K562 (cell line): Measurements from ENCODE around the gene AREL1. TPM values are rescaled to one million over a fixed set of nuclear protein-coding genes. Genes with fewer than 3 reads are reported as not detected.

ENCODE experiments used
- DACH1 ChIP-seq: fragments of 450-650 bp; IDR thresholded peaks from 2 replicates; pipeline ENCODE4 v1.6.1; 2018; ENCODE audit not compliant: partially characterized antibody
- ETS2 ChIP-seq: IDR thresholded peaks from 2 replicates; pipeline ENCODE4 v1.6.1; 2016; ENCODE audit warnings: borderline replicate concordance, missing genetic modification characterization, mild to moderate bottlenecking, moderate library complexity, missing compliant biosample characterization; ENCODE audit not compliant: poor library complexity, severe bottlenecking
- MED1 ChIP-seq: sonication (generic); formaldehyde crosslinking; IDR thresholded peaks from 2 replicates; pipeline ENCODE4 v1.8.1; 2023; ENCODE audit warnings: missing genetic modification reagents, borderline replicate concordance
- MTA1 ChIP-seq: fragments of 450-650 bp; IDR thresholded peaks from 2 replicates; pipeline ENCODE4 v1.6.1; 2017; ENCODE audit warnings: borderline replicate concordance
- PCBP2 ChIP-seq: fragments of 200-400 bp; formaldehyde crosslinking; IDR thresholded peaks from 2 replicates; pipeline ENCODE4 v1.6.1; 2018; ENCODE audit warnings: low read length, low read depth, mild to moderate bottlenecking, moderate library complexity; ENCODE audit not compliant: poor library complexity, severe bottlenecking
- PHB ChIP-seq: fragments of 250-450 bp; sonication (Bioruptor Pico); IDR thresholded peaks from 2 replicates; pipeline ENCODE4 v1.5.0; 2021
- PHF21A ChIP-seq: fragments of 450-650 bp; IDR thresholded peaks from 2 replicates; pipeline ENCODE4 v1.6.1; 2017; ENCODE audit warnings: low read depth, borderline replicate concordance
- PTRF ChIP-seq: fragments of 450-650 bp; IDR thresholded peaks from 2 replicates; pipeline ENCODE4 v1.6.1; 2016; ENCODE audit warnings: mild to moderate bottlenecking, missing genetic modification characterization, missing compliant biosample characterization
- ZNF347 ChIP-seq: fragments of 450-650 bp; formaldehyde crosslinking; IDR thresholded peaks from 2 replicates; pipeline ENCODE4 v1.4.0; 2020; ENCODE audit warnings: low read depth, mild to moderate bottlenecking, moderate library complexity
- polyA plus RNA-seq, 8 experiments: library from polyadenylated mRNA; depleted of rRNA in 4 of 8; stranded (reverse) in 5 of 8; unstranded in 3 of 8; fragments of >200 nt; fragmentation: Nextera tagmentation in 2 of 8; fragmentation: Illumina TruSeq in 1 of 8; extraction: Ambion mirVana in 2 of 8; extraction: Trizol in 1 of 8; gene quantifications; 2 replicates each; pipeline versions ENCODE4 v1.2.1 to v1.2.3, GENCODE V29; 2011 to 2014; ENCODE audit warnings: inconsistent platforms in 1 of 8, missing spikeins in 1 of 8
- total RNA-seq, 7 experiments: library from RNA; depleted of rRNA in 6 of 7; stranded (reverse); fragments of >200 nt in 6 of 7; fragmentation: Illumina TruSeq in 2 of 7; extraction: Trizol in 2 of 7; gene quantifications; 2 replicates each; pipeline versions ENCODE4 v1.2.1 to v1.2.3, GENCODE V29; 2011 to 2021; ENCODE audit warnings: low replicate concordance in 1 of 7
- TF ChIP-seq, protein P1 (sequence below): fragments of 250-450 bp; sonication (Bioruptor Pico); IDR thresholded peaks from 2 replicates; pipeline ENCODE4 v1.4.0; 2020
- TF ChIP-seq, protein P2 (sequence below): IDR thresholded peaks from 3 replicates; pipeline ENCODE4 v1.6.1; 2011; ENCODE audit warnings: borderline replicate concordance, mild to moderate bottlenecking; ENCODE audit not compliant: insufficient read length, insufficient read depth
- TF ChIP-seq, protein P3 (sequence below): fragments of 250-450 bp; sonication (Bioruptor Pico); IDR thresholded peaks from 2 replicates; pipeline ENCODE4 v1.8.0; 2021; ENCODE audit warnings: borderline replicate concordance, mild to moderate bottlenecking, moderate library complexity; ENCODE audit not compliant: poor library complexity, severe bottlenecking

The AREL1 gene
- total and polyA plus RNA-seq, 9 of the 15 experiments (the other 6 are each of a cell fraction or from before 2014, with no cell fraction given) = 6.0 to 24.8 (median 16.6) TPM

GRCh38 chr14:74615735-74616134 lies 97.1 kb downstream of the AREL1 start (continued):
- TF ChIP-seq, protein P1, sequence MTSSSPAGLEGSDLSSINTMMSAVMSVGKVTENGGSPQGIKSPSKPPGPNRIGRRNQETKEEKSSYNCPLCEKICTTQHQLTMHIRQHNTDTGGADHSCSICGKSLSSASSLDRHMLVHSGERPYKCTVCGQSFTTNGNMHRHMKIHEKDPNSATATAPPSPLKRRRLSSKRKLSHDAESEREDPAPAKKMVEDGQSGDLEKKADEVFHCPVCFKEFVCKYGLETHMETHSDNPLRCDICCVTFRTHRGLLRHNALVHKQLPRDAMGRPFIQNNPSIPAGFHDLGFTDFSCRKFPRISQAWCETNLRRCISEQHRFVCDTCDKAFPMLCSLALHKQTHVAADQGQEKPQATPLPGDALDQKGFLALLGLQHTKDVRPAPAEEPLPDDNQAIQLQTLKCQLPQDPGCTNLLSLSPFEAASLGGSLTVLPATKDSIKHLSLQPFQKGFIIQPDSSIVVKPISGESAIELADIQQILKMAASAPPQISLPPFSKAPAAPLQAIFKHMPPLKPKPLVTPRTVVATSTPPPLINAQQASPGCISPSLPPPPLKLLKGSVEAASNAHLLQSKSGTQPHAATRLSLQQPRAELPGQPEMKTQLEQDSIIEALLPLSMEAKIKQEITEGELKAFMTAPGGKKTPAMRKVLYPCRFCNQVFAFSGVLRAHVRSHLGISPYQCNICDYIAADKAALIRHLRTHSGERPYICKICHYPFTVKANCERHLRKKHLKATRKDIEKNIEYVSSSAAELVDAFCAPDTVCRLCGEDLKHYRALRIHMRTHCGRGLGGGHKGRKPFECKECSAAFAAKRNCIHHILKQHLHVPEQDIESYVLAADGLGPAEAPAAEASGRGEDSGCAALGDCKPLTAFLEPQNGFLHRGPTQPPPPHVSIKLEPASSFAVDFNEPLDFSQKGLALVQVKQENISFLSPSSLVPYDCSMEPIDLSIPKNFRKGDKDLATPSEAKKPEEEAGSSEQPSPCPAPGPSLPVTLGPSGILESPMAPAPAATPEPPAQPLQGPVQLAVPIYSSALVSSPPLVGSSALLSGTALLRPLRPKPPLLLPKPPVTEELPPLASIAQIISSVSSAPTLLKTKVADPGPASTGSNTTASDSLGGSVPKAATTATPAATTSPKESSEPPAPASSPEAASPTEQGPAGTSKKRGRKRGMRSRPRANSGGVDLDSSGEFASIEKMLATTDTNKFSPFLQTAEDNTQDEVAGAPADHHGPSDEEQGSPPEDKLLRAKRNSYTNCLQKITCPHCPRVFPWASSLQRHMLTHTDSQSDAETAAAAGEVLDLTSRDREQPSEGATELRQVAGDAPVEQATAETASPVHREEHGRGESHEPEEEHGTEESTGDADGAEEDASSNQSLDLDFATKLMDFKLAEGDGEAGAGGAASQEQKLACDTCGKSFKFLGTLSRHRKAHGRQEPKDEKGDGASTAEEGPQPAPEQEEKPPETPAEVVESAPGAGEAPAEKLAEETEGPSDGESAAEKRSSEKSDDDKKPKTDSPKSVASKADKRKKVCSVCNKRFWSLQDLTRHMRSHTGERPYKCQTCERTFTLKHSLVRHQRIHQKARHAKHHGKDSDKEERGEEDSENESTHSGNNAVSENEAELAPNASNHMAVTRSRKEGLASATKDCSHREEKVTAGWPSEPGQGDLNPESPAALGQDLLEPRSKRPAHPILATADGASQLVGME (CRISPR knock-in tag) = no peak
- no peak for TF ChIP-seq ZNF347 (CRISPR knock-in tag)
- TF ChIP-seq PCBP2 = no peak
- TF ChIP-seq, protein P2, sequence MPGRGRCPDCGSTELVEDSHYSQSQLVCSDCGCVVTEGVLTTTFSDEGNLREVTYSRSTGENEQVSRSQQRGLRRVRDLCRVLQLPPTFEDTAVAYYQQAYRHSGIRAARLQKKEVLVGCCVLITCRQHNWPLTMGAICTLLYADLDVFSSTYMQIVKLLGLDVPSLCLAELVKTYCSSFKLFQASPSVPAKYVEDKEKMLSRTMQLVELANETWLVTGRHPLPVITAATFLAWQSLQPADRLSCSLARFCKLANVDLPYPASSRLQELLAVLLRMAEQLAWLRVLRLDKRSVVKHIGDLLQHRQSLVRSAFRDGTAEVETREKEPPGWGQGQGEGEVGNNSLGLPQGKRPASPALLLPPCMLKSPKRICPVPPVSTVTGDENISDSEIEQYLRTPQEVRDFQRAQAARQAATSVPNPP = no peak
- no peak for TF ChIP-seq PHB
- TF ChIP-seq, protein P3, sequence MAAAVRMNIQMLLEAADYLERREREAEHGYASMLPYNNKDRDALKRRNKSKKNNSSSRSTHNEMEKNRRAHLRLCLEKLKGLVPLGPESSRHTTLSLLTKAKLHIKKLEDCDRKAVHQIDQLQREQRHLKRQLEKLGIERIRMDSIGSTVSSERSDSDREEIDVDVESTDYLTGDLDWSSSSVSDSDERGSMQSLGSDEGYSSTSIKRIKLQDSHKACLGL (CRISPR knock-in tag) = no peak
- TF ChIP-seq MTA1 = no peak
- no peak for TF ChIP-seq PHF21A
- TF ChIP-seq DACH1 = no peak
- TF ChIP-seq MED1 = no peak
- TF ChIP-seq PTRF (tag) = no peak
- TF ChIP-seq ETS2 (tag) = no peak
- TF ChIP-seq, all 486 proteins: peak for 0
